Measurements from ENCODE around the gene SLC29A4. TPM values are rescaled to one million over a fixed set of nuclear protein-coding genes. Genes with fewer than 3 reads are reported as not detected.

SLC29A4 gene
- total and polyA plus RNA-seq, 2 donors (not counting 3 experiments of a cell fraction or from before 2014, with no cell fraction given), result 5.2 to 7.7 TPM

GRCh38 chr7:5332579-5332978 lies 49.8 kb downstream of the SLC29A4 start:
- Histone ChIP-seq H2AFZ (ENCODE audit: low read depth, low read length) (no peak overlapping the region), H3K4me1 (ENCODE audit: control insufficient read depth, extremely low read depth, insufficient read depth, low read length) (no peaks in the 10 kb centered on the region), H4K20me1 (replicated peaks; ENCODE audit: control insufficient read depth, extremely low read depth, insufficient read depth, low read length) (no peaks in the 10 kb centered on the region), H3K9me1 (replicated peaks; ENCODE audit: control insufficient read depth, extremely low read depth, insufficient read depth, low read length) (no peaks in the 10 kb centered on the region), H3K27ac (ENCODE audit: insufficient read depth, low read depth, low read length) (no peak overlapping the region), H3K4me3 (replicated peaks in 1 of 3; ENCODE audit: insufficient read depth in 1 of 3, low read depth in 1 of 3, low read length in 3 of 3) (no peak overlapping the region), H3K4me2 (ENCODE audit: insufficient read depth, low read length) (no peak overlapping the region), H3K36me3 (ENCODE audit: control insufficient read depth in 2 of 2, extremely low read depth in 1 of 2, insufficient read depth in 2 of 2, low read length in 2 of 2) (peaks cover 0 to 20% of the 10 kb centered on the region in 2 experiments), H3K9ac (replicated peaks; ENCODE audit: extremely low read depth, insufficient read depth, low read length) (no peak overlapping the region), H3K9me3 (replicated peaks; ENCODE audit: control insufficient read depth, insufficient read depth, low read length) (no peaks in the 10 kb centered on the region), H3K79me2 (ENCODE audit: control insufficient read depth, insufficient read depth, low read length) (no peaks in the 10 kb centered on the region), H3K27me3 (ENCODE audit: control insufficient read depth in 2 of 2, insufficient read depth in 2 of 2, low read length in 2 of 2) (no peaks in the 10 kb centered on the region)
- CTCF ChIA-PET, result no interaction called here
- DNase-seq (ENCODE audit: low read depth, low spot score) (no peak), FAIRE-seq (no peak)
- dilution Hi-C loops (cut with MboI; ENCODE audit: extremely low pct_ligation_motif_present, low sequenced_read_pairs) (no loop called here), intact Hi-C loops (cut with micrococcal nuclease) (no loop called here)
- no TSS peak for BruUV-seq (replicated peaks)
- no peak for TF ChIP-seq EZH2 (IDR thresholded peaks at IDR 0.05; ENCODE audit: borderline replicate concordance, low read depth, low read length, severe bottlenecking)
- TF ChIP-seq POLR2A (IDR thresholded peaks at IDR 0.05; ENCODE audit: low read depth, low read length), result no peak
- TF ChIP-seq JUN (IDR thresholded peaks at IDR 0.05; ENCODE audit: borderline replicate concordance, insufficient read depth, insufficient read length, low read depth), result no peak
- no peak for TF ChIP-seq CTCF (IDR thresholded peaks at IDR 0.05; ENCODE audit: extremely low read depth in 1 of 2, insufficient read depth in 1 of 2, low read depth in 1 of 2, low read length in 2 of 2)
- no peak for TF ChIP-seq POLR2AphosphoS5 (IDR thresholded peaks at IDR 0.05; ENCODE audit: insufficient read depth, low read depth, low read length)
- no peak for TF ChIP-seq MYC (IDR thresholded peaks at IDR 0.05; ENCODE audit: low read depth, low read length)
- no peak for TF ChIP-seq GATA2 (IDR thresholded peaks at IDR 0.05; ENCODE audit: insufficient read depth, insufficient read length, low read depth, low read length)
- TF ChIP-seq FOS (IDR thresholded peaks at IDR 0.05; ENCODE audit: borderline replicate concordance, insufficient read depth, low read length), result no peak
- TF ChIP-seq MAX (IDR thresholded peaks at IDR 0.05; ENCODE audit: insufficient read depth, insufficient read length), result no peak
- POLR2A ChIA-PET, result no interaction called here

Measured in endothelial cell of umbilical vein (primary cell).